Cardiac fibroblast (primary cell): ENCODE data around the gene SLC27A1.

ENCODE experiments used
- DNase-seq, 2 donors: peaks; one replicate each; pipeline versions ENCODE4 v3.0.0 to v3.0.0-alpha.2; 2010; ENCODE audit warnings: low read depth in 2 of 2
- H3K4me3 ChIP-seq, 2 donors: replicated peaks in 1 of 2; 1 replicate in 1 of 2; 2 replicates in 1 of 2; pipeline ENCODE4 v1.5.1; 2011; ENCODE audit warnings: low read depth in 2 of 2, low read length in 2 of 2, mild to moderate bottlenecking in 2 of 2, moderate library complexity in 1 of 2
- TF ChIP-seq, protein P1 (sequence below): IDR thresholded peaks from one replicate; pipeline ENCODE4 v1.5.1; 2011; ENCODE audit warnings: low read depth, mild to moderate bottlenecking, low read length, inconsistent platforms

Gene SLC27A1

DNA sequence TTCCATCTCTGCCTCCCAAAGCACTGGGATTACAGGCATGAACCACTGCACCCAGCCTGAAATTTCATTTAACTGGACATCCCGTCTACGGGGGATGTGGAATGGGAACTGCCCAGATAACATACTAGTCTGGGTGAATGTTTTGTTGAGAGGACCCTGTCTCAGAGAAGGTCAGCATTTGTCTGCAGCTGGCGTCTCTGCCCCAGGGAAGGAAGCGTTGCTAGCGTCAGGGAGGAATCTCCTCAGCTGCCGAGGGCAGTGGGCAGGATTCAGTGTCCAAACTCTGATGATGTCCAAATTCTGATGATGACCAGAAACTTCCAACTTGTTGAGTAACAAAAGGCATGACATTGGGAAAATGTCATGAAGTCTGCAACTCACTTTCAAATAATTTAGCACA, 12.7 kb upstream of the SLC27A1 start:
- DNase-seq: no peak
- TF ChIP-seq, protein P1, sequence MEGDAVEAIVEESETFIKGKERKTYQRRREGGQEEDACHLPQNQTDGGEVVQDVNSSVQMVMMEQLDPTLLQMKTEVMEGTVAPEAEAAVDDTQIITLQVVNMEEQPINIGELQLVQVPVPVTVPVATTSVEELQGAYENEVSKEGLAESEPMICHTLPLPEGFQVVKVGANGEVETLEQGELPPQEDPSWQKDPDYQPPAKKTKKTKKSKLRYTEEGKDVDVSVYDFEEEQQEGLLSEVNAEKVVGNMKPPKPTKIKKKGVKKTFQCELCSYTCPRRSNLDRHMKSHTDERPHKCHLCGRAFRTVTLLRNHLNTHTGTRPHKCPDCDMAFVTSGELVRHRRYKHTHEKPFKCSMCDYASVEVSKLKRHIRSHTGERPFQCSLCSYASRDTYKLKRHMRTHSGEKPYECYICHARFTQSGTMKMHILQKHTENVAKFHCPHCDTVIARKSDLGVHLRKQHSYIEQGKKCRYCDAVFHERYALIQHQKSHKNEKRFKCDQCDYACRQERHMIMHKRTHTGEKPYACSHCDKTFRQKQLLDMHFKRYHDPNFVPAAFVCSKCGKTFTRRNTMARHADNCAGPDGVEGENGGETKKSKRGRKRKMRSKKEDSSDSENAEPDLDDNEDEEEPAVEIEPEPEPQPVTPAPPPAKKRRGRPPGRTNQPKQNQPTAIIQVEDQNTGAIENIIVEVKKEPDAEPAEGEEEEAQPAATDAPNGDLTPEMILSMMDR: no peak
- H3K4me3 ChIP-seq: no peak overlapping the region

DNA sequence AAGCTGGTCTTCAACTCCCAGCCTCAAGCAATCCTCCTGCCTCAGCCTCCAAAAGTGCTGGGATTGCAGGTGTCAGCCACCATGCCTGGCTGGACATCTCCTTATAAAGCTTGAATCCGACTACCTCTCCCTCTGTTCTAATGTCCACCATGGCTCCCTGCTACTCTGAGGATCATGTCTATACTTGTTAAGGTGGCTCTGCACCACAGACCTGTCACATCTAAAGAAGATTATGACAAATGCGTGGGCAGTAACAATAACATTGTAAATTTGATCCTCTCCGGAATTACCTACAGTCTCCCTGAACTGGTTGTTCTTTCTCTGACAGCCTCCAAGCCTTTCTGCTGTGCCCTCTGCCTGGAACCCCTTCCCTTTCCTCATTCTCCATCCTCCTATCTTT, 11.4 kb upstream of the SLC27A1 start:
- no peak for DNase-seq
- TF ChIP-seq, protein P1: no peak
- no peak overlapping the region for H3K4me3 ChIP-seq

DNA sequence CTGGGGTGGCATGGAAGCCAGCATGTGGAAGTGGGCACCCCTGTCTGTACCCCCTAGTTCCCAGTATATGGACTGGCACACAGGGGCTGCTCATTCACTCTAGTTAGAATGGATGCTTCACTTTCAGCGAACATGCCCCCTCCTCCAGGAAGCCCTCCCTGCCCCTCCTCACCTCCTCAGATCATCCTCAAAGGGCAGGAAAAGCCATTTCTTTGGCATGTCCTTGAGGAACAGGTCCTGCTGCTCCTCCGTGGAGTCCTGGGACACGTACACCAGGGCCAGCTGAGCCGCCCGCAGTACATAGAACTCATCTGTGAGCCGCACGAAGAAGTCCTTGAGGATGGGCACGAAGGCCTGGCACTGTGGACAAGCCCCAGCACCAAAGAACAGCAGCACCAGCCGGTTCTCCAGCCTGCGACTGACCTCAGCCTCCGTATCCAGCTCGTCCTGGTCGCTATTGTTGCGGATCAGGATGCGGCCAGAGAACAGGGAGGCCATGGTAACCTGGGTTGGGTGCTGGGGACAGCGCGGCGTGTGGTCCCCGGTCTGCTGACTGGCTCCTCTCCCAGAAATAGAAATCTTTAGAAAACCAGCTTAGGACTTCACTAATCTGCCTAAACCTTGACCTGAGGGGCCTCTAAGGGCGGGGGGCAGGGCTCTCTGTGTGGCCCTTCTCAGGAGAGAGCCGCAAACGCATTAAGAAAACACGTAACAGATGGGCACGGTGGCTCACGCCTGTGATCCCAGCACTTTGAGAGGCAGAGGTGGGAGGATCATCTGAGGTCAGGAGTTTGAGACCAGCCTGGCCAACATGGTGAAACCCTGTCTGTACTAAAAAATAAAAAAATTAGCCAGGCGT, 9.7 kb upstream of the SLC27A1 start, which contains the start of gene NXNL1:
Gene NXNL1 (minus strand): TSS at position 555 of the 859 bp plus-strand sequence. CDS start 57 bp downstream, at position 498.
- TF ChIP-seq, protein P1: no peak

DNA sequence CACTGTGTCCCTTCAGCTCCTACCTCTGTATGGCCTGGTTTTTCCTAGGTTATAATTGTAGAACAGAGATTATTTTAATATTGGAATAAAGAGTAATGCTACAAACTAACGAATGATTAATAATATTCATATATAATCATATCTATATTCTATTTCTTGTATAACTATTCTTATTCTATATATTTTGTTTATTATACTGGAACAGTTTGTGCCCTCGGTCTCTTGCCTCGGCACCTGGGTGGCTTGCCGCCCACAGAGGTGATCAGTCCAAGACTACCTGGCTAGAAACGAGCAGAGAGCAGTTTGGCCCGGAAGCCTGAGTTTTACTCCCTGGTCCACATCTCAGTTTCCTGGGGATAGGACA, 3.9 kb upstream of the SLC27A1 start:
- no peak overlapping the region for H3K4me3 ChIP-seq
- TF ChIP-seq, protein P1: no peak
- no peak for DNase-seq

More for the DNA sequence above, 9.7 kb upstream of the SLC27A1 start, which contains the start of gene NXNL1:
- no peak for DNase-seq
- no peak within 1 kb of the TSS for H3K4me3 ChIP-seq

DNA sequence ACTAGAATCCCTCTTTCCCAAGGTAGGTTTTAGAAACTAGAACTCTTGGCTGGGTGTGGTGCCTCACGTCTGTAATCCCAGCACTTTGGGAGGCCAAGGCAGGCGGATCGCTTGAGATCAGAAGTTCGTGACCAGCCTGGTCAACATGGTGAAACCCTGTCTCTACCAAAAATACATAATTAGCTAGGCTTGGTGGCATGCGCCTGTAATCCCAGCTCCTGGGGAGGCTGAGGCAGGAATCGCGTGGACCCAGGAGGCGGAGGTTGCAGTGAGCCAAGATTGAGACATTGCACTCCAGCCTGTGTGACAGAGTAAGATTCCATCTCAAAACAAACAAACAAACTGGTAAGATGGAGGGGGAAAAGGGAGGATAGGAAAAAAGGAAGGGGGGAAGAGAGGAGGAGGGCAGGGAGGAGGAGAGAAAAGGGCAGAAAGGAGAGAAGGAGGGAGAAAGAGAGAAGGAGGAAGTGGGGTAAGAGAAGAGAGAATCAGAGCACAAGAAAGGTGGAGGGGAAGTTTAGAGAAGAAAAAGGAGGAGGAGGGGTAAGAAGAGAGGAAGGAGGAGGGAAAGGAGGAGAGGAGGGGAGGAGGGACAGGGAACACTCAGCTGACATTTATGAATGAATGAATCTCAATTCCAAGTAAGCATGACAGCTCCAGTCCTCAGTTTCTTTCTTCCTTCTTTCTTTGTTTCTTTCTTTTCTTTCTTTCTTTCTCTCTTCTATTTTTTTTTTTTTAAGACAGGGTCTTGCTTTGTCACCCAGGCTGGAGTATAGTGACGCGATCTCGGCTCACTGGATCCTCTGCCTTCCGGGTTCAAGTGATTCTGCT, 2.6 kb upstream of the SLC27A1 start:
- DNase-seq: no peak
- TF ChIP-seq, protein P1: no peak
- no peak overlapping the region for H3K4me3 ChIP-seq

DNA sequence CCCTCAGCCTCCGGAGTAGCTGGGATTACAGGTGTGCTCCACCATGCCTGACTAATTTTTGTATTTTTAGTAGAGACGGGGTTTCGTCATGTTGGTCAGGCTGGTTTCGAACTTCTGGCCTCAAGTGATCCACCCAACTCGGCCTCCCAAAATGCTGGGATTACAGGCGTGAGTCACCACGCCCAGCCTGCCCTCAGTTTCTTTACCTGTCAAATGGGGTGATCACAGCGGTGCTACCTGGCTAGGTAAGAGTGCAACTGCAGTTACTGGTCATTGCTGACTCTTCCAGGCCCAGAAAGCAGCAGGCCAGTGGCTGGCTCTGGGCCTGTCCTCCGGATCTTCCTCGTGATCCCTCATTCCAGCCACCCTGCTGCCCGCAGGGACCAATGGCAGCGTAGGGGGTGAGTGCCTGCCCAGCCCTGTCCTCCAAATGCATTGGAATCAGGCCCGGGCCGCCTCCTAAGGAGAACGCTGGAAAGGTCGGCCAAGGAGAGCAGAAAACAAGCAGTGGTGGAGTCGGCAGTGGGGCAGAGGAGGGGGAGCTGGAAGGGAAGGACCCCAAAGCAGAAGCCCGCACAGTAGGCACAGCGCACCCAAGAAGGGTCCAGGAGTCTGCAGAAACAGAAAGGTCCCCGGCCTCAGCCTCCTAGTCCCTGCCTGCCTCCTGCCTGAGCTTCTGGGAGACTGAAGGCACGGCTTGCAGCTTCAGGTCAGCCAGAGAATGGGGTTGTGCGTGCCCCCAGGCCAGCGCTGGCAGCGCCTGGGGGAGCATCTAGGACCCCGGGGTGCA, 1.8 kb upstream of the SLC27A1 start:
- peak in 1 of 2 donors; percentile 62 for DNase-seq
- TF ChIP-seq, protein P1: no peak
- peak overlapping the region; percentile 47 to 78 for H3K4me3 ChIP-seq
